MCF 10A (cell line): Measurements from ENCODE around the gene KIF22. TPM values are rescaled to one million over a fixed set of nuclear protein-coding genes. Genes with fewer than 3 reads are reported as not detected.

Experiments used
- BruUV-seq: library from RNA; stranded (reverse); fragments of 400-500 nt; replicated peaks from 2 replicates; lab custom pipeline; 2021; lab: Mats Ljungman, UMichigan
- CTCF ChIA-PET: fragments of 300-600 bp; sonication (Branson Sonifier 250); formaldehyde crosslinking; extraction: SDS; loops from one replicate; lab custom pipeline; 2021; ENCODE audit warnings: antibody characterized with exemption, inconsistent platforms; lab: Yijun Ruan, JAX
- POLR2A ChIA-PET: fragments of 300-600, 350-650 bp; sonication (Branson Sonifier 250); formaldehyde crosslinking; extraction: SDS; loops from one replicate; lab custom pipeline; 2020; ENCODE audit warnings: antibody characterized with exemption, inconsistent platforms; lab: Yijun Ruan, JAX
- DNase-seq: peaks from one replicate; pipeline ENCODE4 v3.0.0-alpha.2; 2018; ENCODE audit not compliant: unreplicated experiment
- H3K27ac Mint-ChIP-seq: one replicate; pipeline ENCODE4 v1.8.0; 2022; ENCODE audit warnings: mild to moderate bottlenecking, low read depth, mixed read lengths; ENCODE audit not compliant: unreplicated experiment
- H3K27me3 Mint-ChIP-seq: one replicate; pipeline ENCODE4 v1.8.0; 2022; ENCODE audit warnings: mixed read lengths; ENCODE audit not compliant: insufficient read depth, unreplicated experiment
- H3K36me3 Mint-ChIP-seq: one replicate; pipeline ENCODE4 v1.8.0; 2022; ENCODE audit warnings: mild to moderate bottlenecking, moderate library complexity, mixed read lengths; ENCODE audit not compliant: insufficient read depth, unreplicated experiment
- H3K4me1 Mint-ChIP-seq: one replicate; pipeline ENCODE4 v1.8.0; 2022; ENCODE audit warnings: mixed read lengths; ENCODE audit not compliant: insufficient read depth, unreplicated experiment
- H3K4me3 Mint-ChIP-seq: one replicate; pipeline ENCODE4 v1.8.0; 2022; ENCODE audit warnings: mild to moderate bottlenecking, moderate library complexity, mixed read lengths; ENCODE audit not compliant: unreplicated experiment
- H3K9me3 Mint-ChIP-seq: one replicate; pipeline ENCODE4 v1.8.0; 2022; ENCODE audit warnings: mixed read lengths; ENCODE audit not compliant: unreplicated experiment
- intact Hi-C: fragments of 100-400 bp; cut with micrococcal nuclease; formaldehyde crosslinking; loops from 2 replicates; pipeline ENCODE4 v1.14.1; 2022
- total RNA-seq: library from RNA; stranded (reverse); gene quantifications from 2 replicates; pipeline ENCODE4 v1.2.3, GENCODE V29; 2022
- TF ChIP-seq, protein P1 (sequence below): fragments of 200-600 bp; IDR thresholded peaks from one replicate; pipeline ENCODE4 v1.8.0; 2022; ENCODE audit warnings: antibody characterized with exemption, mild to moderate bottlenecking; ENCODE audit not compliant: unreplicated experiment

KIF22 gene
- total RNA-seq, 1 experiment from 2014 or later: 53.8 TPM

DNA sequence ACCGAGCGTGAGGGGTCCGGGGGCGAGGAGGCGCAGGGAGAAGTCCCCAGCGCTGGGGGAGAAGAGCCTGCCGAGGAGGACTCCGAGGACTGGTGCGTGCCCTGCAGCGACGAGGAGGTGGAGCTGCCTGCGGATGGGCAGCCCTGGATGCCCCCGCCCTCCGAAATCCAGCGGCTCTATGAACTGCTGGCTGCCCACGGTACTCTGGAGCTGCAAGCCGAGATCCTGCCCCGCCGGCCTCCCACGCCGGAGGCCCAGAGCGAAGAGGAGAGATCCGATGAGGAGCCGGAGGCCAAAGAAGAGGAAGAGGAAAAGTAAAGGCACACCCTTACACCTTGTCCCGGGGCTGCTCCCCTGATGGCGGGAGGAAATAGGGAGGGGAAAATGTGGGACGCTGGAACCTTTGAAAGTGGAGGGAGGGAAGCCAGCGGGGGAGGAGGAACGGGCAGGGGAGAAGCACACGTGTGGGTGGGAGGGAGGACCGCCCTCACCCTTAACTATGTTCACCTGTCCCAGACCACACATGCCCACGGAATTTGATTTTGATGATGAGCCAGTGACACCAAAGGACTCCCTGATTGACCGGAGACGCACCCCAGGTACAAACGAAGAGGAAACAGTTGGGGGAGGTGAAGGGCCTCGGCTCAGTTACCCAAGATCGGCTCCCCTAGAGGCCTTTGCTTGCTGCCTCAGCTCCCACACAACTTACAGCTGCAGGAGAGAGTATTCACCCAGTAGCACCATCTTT lies 26.3 kb downstream of the KIF22 start:
- intact Hi-C loops: loop anchor here (1.0 to 2.0 kb wide), 2 partner anchors 27 to 116 kb away; partner anchors contain the start of gene KIF22
- BruUV-seq: no TSS peak

DNA sequence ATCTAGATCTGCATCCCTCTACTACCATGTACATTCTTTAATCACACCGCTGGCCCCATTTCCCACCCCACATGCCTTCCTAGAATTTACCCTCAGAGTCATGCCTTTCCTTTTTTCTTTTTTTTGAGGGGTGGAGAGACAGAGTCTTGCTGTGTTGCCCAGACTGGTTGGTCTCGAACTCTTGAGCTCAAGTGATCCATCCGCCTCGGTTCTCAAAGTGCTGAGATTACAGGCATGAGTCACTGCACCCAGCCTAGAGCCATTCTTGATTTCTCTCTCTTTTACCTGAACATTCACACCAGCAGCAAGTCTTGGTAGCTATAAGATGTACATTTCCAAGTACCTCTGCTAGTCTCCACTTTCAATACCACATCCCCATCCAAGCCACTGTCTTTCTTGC lies 27.5 kb downstream of the KIF22 start:
- BruUV-seq: no TSS peak

More for the DNA sequence above, 26.3 kb downstream of the KIF22 start:
- POLR2A ChIA-PET: interaction anchor here (0.7 to 7.9 kb wide), 12 partner anchors 7 to 601 kb away, joined by 3 to 120 read pairs (median 6); partner anchors contain the start of genes ALDOA, HIRIP3, KIF22 and MAZ
- DNase-seq: peak; percentile 64
- Mint-ChIP-seq H3K9me3 (no peaks in the 10 kb centered on the region), H3K27ac (peak overlapping the region; percentile 94), H3K4me1 (peaks cover 31% of the 10 kb centered on the region), H3K4me3 (peak overlapping the region; percentile 89), H3K27me3 (no peaks in the 10 kb centered on the region), H3K36me3 (peaks cover 30% of the 10 kb centered on the region)
- TF ChIP-seq, protein P1, sequence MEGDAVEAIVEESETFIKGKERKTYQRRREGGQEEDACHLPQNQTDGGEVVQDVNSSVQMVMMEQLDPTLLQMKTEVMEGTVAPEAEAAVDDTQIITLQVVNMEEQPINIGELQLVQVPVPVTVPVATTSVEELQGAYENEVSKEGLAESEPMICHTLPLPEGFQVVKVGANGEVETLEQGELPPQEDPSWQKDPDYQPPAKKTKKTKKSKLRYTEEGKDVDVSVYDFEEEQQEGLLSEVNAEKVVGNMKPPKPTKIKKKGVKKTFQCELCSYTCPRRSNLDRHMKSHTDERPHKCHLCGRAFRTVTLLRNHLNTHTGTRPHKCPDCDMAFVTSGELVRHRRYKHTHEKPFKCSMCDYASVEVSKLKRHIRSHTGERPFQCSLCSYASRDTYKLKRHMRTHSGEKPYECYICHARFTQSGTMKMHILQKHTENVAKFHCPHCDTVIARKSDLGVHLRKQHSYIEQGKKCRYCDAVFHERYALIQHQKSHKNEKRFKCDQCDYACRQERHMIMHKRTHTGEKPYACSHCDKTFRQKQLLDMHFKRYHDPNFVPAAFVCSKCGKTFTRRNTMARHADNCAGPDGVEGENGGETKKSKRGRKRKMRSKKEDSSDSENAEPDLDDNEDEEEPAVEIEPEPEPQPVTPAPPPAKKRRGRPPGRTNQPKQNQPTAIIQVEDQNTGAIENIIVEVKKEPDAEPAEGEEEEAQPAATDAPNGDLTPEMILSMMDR: no peak
- CTCF ChIA-PET: interaction anchor here (0.6 to 5.9 kb wide), 16 partner anchors 9 to 989 kb away, joined by 3 to 50 read pairs (median 4); partner anchors contain the start of gene MAZ

DNA sequence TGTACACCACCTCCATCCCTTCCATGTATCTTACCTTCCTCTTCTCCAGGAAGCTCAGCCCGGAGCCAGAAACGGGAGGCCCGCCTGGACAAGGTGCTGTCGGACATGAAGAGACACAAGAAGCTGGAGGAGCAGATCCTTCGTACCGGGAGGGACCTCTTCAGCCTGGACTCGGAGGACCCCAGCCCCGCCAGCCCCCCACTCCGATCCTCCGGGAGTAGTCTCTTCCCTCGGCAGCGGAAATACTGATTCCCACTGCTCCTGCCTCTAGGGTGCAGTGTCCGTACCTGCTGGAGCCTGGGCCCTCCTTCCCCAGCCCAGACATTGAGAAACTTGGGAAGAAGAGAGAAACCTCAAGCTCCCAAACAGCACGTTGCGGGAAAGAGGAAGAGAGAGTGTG lies 29.0 kb downstream of the KIF22 start:
- H3K4me1 Mint-ChIP-seq: peaks cover 30% of the 10 kb centered on the region
- H3K36me3 Mint-ChIP-seq: peaks cover 40% of the 10 kb centered on the region
- CTCF ChIA-PET: interaction anchor here (0.6 to 6.2 kb wide), 20 partner anchors 10 to 1292 kb away, joined by 3 to 52 read pairs (median 3); partner anchors contain the start of genes HIRIP3, INO80E, KCTD13 and MAZ

More for the DNA sequence above, 27.5 kb downstream of the KIF22 start:
- ChIA-PET CTCF (interaction anchor here (0.5 to 6.2 kb wide), 10 partner anchors 10 to 510 kb away, joined by 3 to 52 read pairs (median 5); partner anchors contain the start of genes HIRIP3, INO80E, KIF22 and MAZ), POLR2A (interaction anchor here (0.6 to 7.9 kb wide), 10 partner anchors 10 to 549 kb away, joined by 3 to 120 read pairs (median 6); partner anchors contain the start of genes ALDOA, CDIPT, KIF22 and MAZ)
- TF ChIP-seq, protein P1: no peak
- Mint-ChIP-seq H3K36me3 (peaks cover 36% of the 10 kb centered on the region), H3K9me3 (no peaks in the 10 kb centered on the region), H3K27ac (no peak overlapping the region), H3K4me1 (peaks cover 30% of the 10 kb centered on the region), H3K4me3 (peak overlapping the region; percentile 73), H3K27me3 (no peaks in the 10 kb centered on the region)
- intact Hi-C loops: no loop called here
- DNase-seq: no peak

More for the DNA sequence above, 29.0 kb downstream of the KIF22 start:
- POLR2A ChIA-PET: interaction anchor here (0.6 to 7.9 kb wide), 16 partner anchors 8 to 247 kb away, joined by 3 to 120 read pairs (median 12); partner anchors contain the start of genes ALDOA, CDIPT, HIRIP3 and INO80E
- H3K27ac Mint-ChIP-seq: peak overlapping the region; percentile 1
- TF ChIP-seq, protein P1: peak; percentile 45
- peak; percentile 66 for DNase-seq
- no peaks in the 10 kb centered on the region for H3K9me3 Mint-ChIP-seq
- peak overlapping the region; percentile 62 for H3K4me3 Mint-ChIP-seq
- no TSS peak for BruUV-seq
- H3K27me3 Mint-ChIP-seq: no peaks in the 10 kb centered on the region
- intact Hi-C loops: loop anchor here (1.0 kb wide), 1 partner anchor 29 kb away; no protein-coding TSS in a partner anchor
